ENCODE measurements around the gene ANXA6.

DNA sequence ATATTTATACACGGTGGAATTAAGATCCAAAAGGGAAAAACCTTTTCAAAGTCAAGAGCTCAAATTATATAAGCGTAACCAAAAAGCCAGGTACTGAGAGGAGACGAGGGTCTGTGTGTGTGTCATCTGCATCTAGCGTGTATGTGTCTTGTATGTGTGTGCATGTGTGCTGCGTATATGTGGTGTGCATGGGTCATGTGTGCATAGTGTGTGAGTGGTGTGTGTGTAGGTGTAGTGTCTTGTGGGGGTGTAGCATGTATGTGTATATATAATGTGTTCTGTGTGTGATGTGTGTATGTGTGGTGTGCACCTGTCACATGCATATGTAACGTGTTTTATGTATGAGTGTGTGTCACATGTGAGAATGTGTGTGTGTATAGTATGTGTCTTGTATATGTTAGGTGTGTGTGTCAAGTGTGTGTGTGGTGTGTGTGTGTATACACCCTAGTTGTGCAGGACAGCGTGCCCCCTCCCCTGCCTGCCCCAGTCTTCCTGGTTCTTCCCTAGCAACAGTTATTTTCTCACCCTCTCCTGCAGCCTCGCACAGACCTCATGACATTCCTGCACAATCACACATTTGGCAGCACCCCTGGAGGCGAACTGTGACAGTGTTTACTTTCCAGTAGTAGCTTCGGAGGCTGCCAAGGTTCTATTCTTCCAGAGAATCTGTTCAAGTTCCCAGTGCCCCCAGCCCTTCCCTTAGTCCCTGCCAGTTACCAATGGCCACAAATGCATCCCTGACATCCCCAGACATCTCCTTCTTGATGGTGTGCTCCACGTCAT, 49.6 kb downstream of the ANXA6 start:
- TF ChIP-seq, protein P1, sequence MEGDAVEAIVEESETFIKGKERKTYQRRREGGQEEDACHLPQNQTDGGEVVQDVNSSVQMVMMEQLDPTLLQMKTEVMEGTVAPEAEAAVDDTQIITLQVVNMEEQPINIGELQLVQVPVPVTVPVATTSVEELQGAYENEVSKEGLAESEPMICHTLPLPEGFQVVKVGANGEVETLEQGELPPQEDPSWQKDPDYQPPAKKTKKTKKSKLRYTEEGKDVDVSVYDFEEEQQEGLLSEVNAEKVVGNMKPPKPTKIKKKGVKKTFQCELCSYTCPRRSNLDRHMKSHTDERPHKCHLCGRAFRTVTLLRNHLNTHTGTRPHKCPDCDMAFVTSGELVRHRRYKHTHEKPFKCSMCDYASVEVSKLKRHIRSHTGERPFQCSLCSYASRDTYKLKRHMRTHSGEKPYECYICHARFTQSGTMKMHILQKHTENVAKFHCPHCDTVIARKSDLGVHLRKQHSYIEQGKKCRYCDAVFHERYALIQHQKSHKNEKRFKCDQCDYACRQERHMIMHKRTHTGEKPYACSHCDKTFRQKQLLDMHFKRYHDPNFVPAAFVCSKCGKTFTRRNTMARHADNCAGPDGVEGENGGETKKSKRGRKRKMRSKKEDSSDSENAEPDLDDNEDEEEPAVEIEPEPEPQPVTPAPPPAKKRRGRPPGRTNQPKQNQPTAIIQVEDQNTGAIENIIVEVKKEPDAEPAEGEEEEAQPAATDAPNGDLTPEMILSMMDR (IDR thresholded peaks at IDR 0.05; ENCODE audit: borderline replicate concordance, extremely low read depth, low read length, poor library complexity, severe bottlenecking) = no peak
- TF ChIP-seq EZH2 (IDR thresholded peaks at IDR 0.05; ENCODE audit: borderline replicate concordance, low read depth, low read length, severe bottlenecking) = no peak
